MM.1S (cell line): ENCODE results near the gene INSYN2A.

ENCODE experiments used
- DNase-seq: peaks from one replicate; pipeline ENCODE4 v3.0.0-alpha.2; 2015
- H2AFZ ChIP-seq: fragments of 300-600 bp; sonication (generic); 2 replicates; pipeline ENCODE4 v1.6.0; 2016; ENCODE audit warnings: antibody characterized with exemption, low read length
- H3F3A ChIP-seq: fragments of 300-600 bp; sonication (generic); 2 replicates; pipeline ENCODE4 v1.6.1; 2016; ENCODE audit warnings: mild to moderate bottlenecking, antibody characterized with exemption, low read length, moderate library complexity, mixed read lengths; ENCODE audit not compliant: insufficient read depth
- H3K27ac ChIP-seq: fragments of 300-600 bp; sonication (generic); 2 replicates; pipeline ENCODE4 v1.5.1; 2016; ENCODE audit warnings: mild to moderate bottlenecking, low read length
- H3K27me3 ChIP-seq: fragments of 300-600 bp; sonication (generic); replicated peaks from 2 replicates; pipeline ENCODE4 v1.6.0; 2016; ENCODE audit warnings: low read length; ENCODE audit not compliant: insufficient read depth
- H3K36me3 ChIP-seq: fragments of 300-600 bp; sonication (generic); replicated peaks from 2 replicates; pipeline ENCODE4 v1.6.1; 2016; ENCODE audit warnings: mild to moderate bottlenecking, low read length, mixed read lengths; ENCODE audit not compliant: insufficient read depth
- H3K4me1 ChIP-seq: fragments of 300-600 bp; sonication (generic); 2 replicates; pipeline ENCODE4 v1.6.1; 2016; ENCODE audit warnings: low read length, mixed read lengths
- H3K4me2 ChIP-seq: fragments of 300-600 bp; sonication (generic); 2 replicates; pipeline ENCODE4 v1.6.0; 2016; ENCODE audit warnings: low read depth, low read length
- H3K4me3 ChIP-seq: fragments of 300-600 bp; sonication (generic); 2 replicates; pipeline ENCODE4 v1.5.1; 2016; ENCODE audit warnings: low read length, mixed read lengths
- H3K79me2 ChIP-seq: fragments of 300-600 bp; sonication (generic); 2 replicates; pipeline ENCODE4 v1.6.1; 2016; ENCODE audit warnings: mixed run types, low read length, mixed read lengths
- H3K9ac ChIP-seq: fragments of 300-600 bp; sonication (generic); 2 replicates; pipeline ENCODE4 v1.6.1; 2016; ENCODE audit warnings: low read length, mixed read lengths
- H3K9me2 ChIP-seq: fragments of 300-600 bp; sonication (generic); replicated peaks from 2 replicates; pipeline ENCODE4 v1.6.1; 2016; ENCODE audit warnings: mild to moderate bottlenecking, low read length, mixed read lengths; ENCODE audit not compliant: insufficient read depth
- H3K9me3 ChIP-seq: fragments of 300-600 bp; sonication (generic); replicated peaks from 2 replicates; pipeline ENCODE4 v1.6.1; 2016; ENCODE audit warnings: mild to moderate bottlenecking, low read length, mixed read lengths; ENCODE audit not compliant: insufficient read depth
- H4K20me1 ChIP-seq: fragments of 300-600 bp; sonication (generic); 2 replicates; pipeline ENCODE4 v1.6.1; 2016; ENCODE audit warnings: mild to moderate bottlenecking, low read length, moderate library complexity, mixed read lengths; ENCODE audit not compliant: insufficient read depth
- CTCF ChIP-seq: fragments of 300-600 bp; sonication (generic); IDR thresholded peaks from 2 replicates; pipeline ENCODE4 v1.5.1; 2016; ENCODE audit warnings: antibody characterized with exemption, low read length, mixed read lengths
- EZH2 ChIP-seq: fragments of 300-600 bp; sonication (generic); optimal IDR thresholded peaks from 2 replicates; pipeline ENCODE3; 2017; ENCODE audit warnings: low read depth, mild to moderate bottlenecking, antibody characterized with exemption, low read length, mixed read lengths
- EZH2phosphoT487 ChIP-seq: fragments of 300-600 bp; sonication (generic); IDR thresholded peaks from 2 replicates; pipeline ENCODE4 v1.6.1; 2018; ENCODE audit warnings: antibody characterized with exemption, low read length

Gene INSYN2A

GRCh38 chr10:127158662-127159061 is 37.7 kb downstream of the INSYN2A start:
- Histone ChIP-seq H3K9me3 (no peaks in the 10 kb centered on the region), H3K36me3 (no peaks in the 10 kb centered on the region), H3K9ac (no peak overlapping the region), H3K27me3 (no peaks in the 10 kb centered on the region), H3K4me3 (no peak overlapping the region), H3F3A (no peaks in the 10 kb centered on the region), H3K4me1 (no peaks in the 10 kb centered on the region), H3K79me2 (no peaks in the 10 kb centered on the region), H2AFZ (no peak overlapping the region), H3K9me2 (no peaks in the 10 kb centered on the region), H3K27ac (no peak overlapping the region), H4K20me1 (no peaks in the 10 kb centered on the region), H3K4me2 (no peak overlapping the region)
- TF ChIP-seq EZH2 (no peak), EZH2phosphoT487 (no peak), CTCF (no peak)
- no peak for DNase-seq

DNA sequence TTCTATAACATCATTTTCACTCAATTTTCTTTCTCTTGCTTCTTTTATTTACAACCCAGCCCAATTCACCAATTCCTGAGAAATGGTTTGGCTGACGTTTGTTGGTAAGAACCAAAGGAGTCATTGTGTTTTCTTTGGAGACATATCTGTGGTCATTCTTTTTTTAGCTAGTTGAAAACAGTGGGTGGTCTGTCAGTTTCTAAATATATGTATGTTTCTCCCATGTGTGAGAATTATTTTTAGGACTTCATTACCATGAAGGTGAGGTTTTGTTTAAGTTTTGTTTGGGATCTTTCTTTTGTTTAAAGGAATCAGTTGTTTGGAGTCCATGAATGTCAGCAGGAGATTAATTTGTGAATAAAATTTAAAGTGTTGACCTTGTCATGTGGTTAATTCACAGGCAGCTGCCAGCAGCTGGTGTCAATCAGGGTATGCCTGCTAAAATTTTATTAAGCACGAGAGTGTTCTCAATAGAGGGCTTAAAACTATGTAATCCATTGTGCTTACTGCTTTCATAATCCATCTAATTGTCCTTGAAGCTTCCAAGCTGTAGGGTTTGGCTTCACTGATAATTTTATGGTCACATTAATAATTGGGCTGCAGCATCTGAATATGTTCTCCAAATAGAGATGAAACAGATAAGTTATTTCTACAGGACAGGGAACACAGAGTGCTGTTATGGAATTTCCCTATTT is 38.7 kb downstream of the INSYN2A start:
- Histone ChIP-seq H3K4me3 (no peak overlapping the region), H3K27me3 (no peaks in the 10 kb centered on the region), H3K4me2 (no peak overlapping the region), H3K4me1 (no peaks in the 10 kb centered on the region), H3K27ac (no peak overlapping the region), H3K9me2 (no peaks in the 10 kb centered on the region), H3F3A (no peaks in the 10 kb centered on the region), H4K20me1 (no peaks in the 10 kb centered on the region), H3K9me3 (no peaks in the 10 kb centered on the region), H3K9ac (no peak overlapping the region), H2AFZ (no peak overlapping the region), H3K79me2 (no peaks in the 10 kb centered on the region), H3K36me3 (no peaks in the 10 kb centered on the region)
- no peak for DNase-seq
- TF ChIP-seq EZH2phosphoT487 (no peak), EZH2 (no peak), CTCF (no peak)

GRCh38 chr10:127157089-127157488 is 39.3 kb downstream of the INSYN2A start:
- Histone ChIP-seq H3K4me1 (no peaks in the 10 kb centered on the region), H3K79me2 (no peaks in the 10 kb centered on the region), H2AFZ (no peak overlapping the region), H3K27me3 (no peaks in the 10 kb centered on the region), H3K27ac (no peak overlapping the region), H3K36me3 (no peaks in the 10 kb centered on the region), H3K4me2 (no peak overlapping the region), H3K4me3 (no peak overlapping the region), H3K9me3 (no peaks in the 10 kb centered on the region), H4K20me1 (no peaks in the 10 kb centered on the region), H3K9ac (no peak overlapping the region), H3K9me2 (no peaks in the 10 kb centered on the region), H3F3A (no peaks in the 10 kb centered on the region)
- no peak for TF ChIP-seq EZH2
- no peak for TF ChIP-seq EZH2phosphoT487
- no peak for TF ChIP-seq CTCF
- no peak for DNase-seq
